GM12873 (cell line): ENCODE data around the gene XAGE1B.
"Not testable (repeated sequence)": the region's sequence is repeated elsewhere in the genome, so short reads cannot be mapped to it uniquely, and the experiment has no call there.

Experiments used
- TF ChIP-seq, protein P1 (sequence below): IDR thresholded peaks from 2 replicates; pipeline ENCODE4 v1.5.1; 2012; ENCODE audit warnings: low read depth, mild to moderate bottlenecking, moderate library complexity, low read length, control low read depth; ENCODE audit not compliant: insufficient read depth; ENCODE audit errors: missing control alignments

XAGE1B gene

DNA sequence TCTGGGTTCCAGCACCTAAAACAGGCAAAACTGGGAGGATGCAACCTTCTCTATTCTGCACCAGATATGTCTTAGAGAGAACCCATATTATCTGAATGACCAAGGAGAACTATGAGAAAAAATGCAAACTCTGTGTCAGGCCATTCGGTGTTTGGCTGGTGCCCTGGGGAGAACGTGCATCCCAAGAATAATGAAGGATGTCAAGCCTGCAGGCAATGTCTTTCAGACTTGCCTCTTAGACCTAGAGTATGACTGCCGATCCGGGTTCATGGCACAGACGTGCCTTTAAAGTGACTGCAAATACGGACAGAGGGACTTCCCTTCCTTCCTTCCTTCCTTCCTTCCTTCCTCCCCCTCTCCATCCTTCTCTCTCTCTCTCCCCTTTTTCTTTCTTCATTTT, 6.9 kb downstream of the XAGE1B start:
- TF ChIP-seq, protein P1, sequence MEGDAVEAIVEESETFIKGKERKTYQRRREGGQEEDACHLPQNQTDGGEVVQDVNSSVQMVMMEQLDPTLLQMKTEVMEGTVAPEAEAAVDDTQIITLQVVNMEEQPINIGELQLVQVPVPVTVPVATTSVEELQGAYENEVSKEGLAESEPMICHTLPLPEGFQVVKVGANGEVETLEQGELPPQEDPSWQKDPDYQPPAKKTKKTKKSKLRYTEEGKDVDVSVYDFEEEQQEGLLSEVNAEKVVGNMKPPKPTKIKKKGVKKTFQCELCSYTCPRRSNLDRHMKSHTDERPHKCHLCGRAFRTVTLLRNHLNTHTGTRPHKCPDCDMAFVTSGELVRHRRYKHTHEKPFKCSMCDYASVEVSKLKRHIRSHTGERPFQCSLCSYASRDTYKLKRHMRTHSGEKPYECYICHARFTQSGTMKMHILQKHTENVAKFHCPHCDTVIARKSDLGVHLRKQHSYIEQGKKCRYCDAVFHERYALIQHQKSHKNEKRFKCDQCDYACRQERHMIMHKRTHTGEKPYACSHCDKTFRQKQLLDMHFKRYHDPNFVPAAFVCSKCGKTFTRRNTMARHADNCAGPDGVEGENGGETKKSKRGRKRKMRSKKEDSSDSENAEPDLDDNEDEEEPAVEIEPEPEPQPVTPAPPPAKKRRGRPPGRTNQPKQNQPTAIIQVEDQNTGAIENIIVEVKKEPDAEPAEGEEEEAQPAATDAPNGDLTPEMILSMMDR = no peak

DNA sequence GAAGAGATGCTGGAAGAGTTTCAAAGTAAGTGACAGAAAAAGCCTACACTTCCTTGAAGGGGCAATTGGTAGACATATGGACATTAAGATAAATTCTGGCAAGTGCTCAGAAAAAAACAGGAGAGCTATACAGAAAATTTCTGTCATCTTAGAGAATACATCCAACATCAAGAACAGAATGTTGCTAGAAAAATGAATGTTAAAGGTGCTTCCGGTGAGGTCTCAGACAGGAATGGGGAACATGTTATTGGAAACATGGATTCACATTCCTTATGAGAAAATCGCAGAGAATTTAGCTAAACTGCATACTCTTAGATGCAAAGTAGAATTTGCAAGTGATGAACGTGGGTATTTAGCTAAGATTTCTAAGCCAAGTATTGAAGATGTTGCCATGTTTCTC, 9.5 kb downstream of the XAGE1B start:
- TF ChIP-seq, protein P1 = no peak

DNA sequence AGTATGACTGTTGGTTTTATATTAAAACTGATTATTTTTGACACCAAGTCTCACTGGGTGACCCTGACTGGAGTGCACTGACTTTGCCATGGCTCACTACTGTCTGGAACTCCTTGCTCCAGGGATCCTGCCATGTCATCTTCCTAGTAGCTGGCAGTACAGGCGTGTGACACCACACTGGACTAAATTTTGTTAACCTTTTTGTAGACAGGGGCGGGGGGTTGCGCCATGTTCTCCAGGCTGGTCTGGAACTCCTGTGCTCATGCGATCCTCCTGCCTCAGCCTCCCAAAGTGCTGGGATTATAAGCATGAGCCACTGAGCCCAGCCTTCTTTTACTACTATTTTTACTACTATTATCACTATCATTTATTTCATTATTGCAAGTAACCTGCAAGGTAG, 12.3 kb downstream of the XAGE1B start:
- TF ChIP-seq, protein P1 = no peak

DNA sequence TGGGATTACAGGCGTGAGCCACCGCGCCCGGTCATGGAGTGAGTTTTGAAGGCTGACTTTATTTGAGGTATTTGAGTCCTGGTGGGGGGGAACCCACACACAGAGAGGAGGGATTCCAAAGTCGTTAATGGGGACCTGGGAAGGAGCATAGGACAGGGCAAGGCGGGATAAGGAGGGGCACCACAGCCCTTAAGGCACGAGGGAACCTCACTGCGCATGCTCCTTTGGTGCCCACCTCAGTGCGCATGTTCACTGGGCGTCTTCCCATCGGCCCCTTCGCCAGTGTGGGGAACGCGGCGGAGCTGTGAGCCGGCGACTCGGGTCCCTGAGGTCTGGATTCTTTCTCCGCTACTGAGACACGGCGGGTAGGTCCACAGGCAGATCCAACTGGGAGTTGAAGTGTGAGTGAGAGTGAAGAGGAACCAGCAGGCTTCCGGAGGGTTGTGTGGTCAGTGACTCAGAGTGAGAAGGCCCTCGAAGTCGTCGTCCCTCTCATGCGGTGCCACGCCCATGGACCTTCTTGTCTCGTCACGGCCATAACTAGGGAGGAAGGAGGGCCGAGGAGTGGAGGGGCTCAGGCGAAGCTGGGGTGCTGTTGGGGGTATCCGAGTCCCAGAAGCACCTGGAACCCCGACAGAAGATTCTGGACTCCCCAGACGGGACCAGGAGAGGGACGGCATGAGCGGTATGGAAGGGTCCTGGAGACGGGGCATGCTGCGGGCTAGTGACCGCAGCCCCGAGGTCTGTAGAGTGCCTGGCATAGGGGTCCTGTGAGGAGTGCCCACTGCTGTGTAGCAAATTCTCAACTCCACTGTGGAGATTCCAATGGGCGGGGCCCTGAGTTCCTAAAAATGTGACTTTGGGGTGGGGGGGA, 21.1 kb downstream of the XAGE1B start, which contains the start of gene XAGE1A:
TSS of gene XAGE1A (plus strand) at position 264 of the 874 bp plus-strand sequence. CDS start 1,554 bp downstream, outside the sequence.
- TF ChIP-seq, protein P1 = not testable (repeated sequence)
